ENCODE data around the gene HERC3. TPM values are rescaled to one million over a fixed set of nuclear protein-coding genes. Genes with fewer than 3 reads are reported as not detected.
A peak's percentile ranks its signal among the peaks of the same experiment; 100 is the strongest.

Gene HERC3
- total RNA-seq, 2 experiments from 2014 or later, result 59.7 to 66.4 TPM

- no peak for ATAC-seq
- H3K9me3 Mint-ChIP-seq, result no peaks in the 10 kb centered on the region
- H3K4me3 Mint-ChIP-seq, result no peak overlapping the region
- peaks cover 25% of the 10 kb centered on the region for H3K36me3 Mint-ChIP-seq (ENCODE audit: low read depth)
- TF ChIP-seq CTCF (IDR thresholded peaks at IDR 0.05), result no peak
- ChIA-PET CTCF (no interaction called here), POLR2A (no interaction called here)
- peaks cover 8% of the 10 kb centered on the region for H3K4me1 Mint-ChIP-seq (ENCODE audit: low read depth)
- H3K27ac Mint-ChIP-seq, result no peak overlapping the region
- H3K27me3 Mint-ChIP-seq, result no peaks in the 10 kb centered on the region
- DNase-seq, result no peak
- intact Hi-C loops (cut with micrococcal nuclease), result no loop called here
These were observed 101.5 kb downstream of the HERC3 start for GRCh38 chr4:88693792-88694191.

GRCh38 chr4:88696630-88697029 lies 104.3 kb downstream of the HERC3 start:
- no peak for ATAC-seq
- no peak for DNase-seq
- Mint-ChIP-seq H3K27ac (peak overlapping the region; percentile 73), H3K36me3 (ENCODE audit: low read depth) (peaks cover 22% of the 10 kb centered on the region), H3K27me3 (no peaks in the 10 kb centered on the region), H3K4me1 (ENCODE audit: low read depth) (peaks cover 10% of the 10 kb centered on the region), H3K9me3 (peaks cover 2% of the 10 kb centered on the region), H3K4me3 (peak overlapping the region; percentile 80)
- POLR2A ChIA-PET, result no interaction called here
- CTCF ChIA-PET, result interaction anchor here (1.0 to 1.7 kb wide), 4 partner anchors 9 to 157 kb away, joined by 3 to 10 read pairs (median 4); no protein-coding TSS in a partner anchor
- intact Hi-C loops (cut with micrococcal nuclease), result no loop called here
- no peak for TF ChIP-seq CTCF (IDR thresholded peaks at IDR 0.05)

- Mint-ChIP-seq H3K36me3 (ENCODE audit: low read depth) (peaks cover 22% of the 10 kb centered on the region), H3K4me3 (peak overlapping the region; percentile 80), H3K27me3 (no peaks in the 10 kb centered on the region), H3K9me3 (peaks cover 2% of the 10 kb centered on the region), H3K27ac (peak overlapping the region; percentile 73), H3K4me1 (ENCODE audit: low read depth) (peaks cover 10% of the 10 kb centered on the region)
- intact Hi-C loops (cut with micrococcal nuclease), result no loop called here
- CTCF ChIA-PET, result interaction anchor here (1.0 to 1.2 kb wide), 2 partner anchors 10 to 157 kb away, joined by 3 read pairs; no protein-coding TSS in a partner anchor
- TF ChIP-seq CTCF (IDR thresholded peaks at IDR 0.05), result no peak
- POLR2A ChIA-PET, result interaction anchor here (1.0 kb wide), 1 partner anchor 13 kb away, joined by 3 read pairs; no protein-coding TSS in a partner anchor
- peak; percentile 45 for ATAC-seq
- DNase-seq, result peak; percentile 33
These were observed 104.9 kb downstream of the HERC3 start for GRCh38 chr4:88697141-88697540.

GRCh38 chr4:88697588-88698329 lies 105.5 kb downstream of the HERC3 start, which contains the start of gene NAP1L5:
Gene NAP1L5 (minus strand): TSS chr4:88697829. CDS start chr4:88697754, 75 bp downstream.
- H3K4me3 Mint-ChIP-seq, result peak within 1 kb of the TSS; percentile 80
- ATAC-seq (peak; percentile 87), DNase-seq (peak; percentile 79)
- peaks cover 2% of the 10 kb centered on the region for H3K9me3 Mint-ChIP-seq
- TF ChIP-seq CTCF (IDR thresholded peaks at IDR 0.05), result no peak
- H3K27ac Mint-ChIP-seq, result peak within 1 kb of the TSS; percentile 73
- H3K27me3 Mint-ChIP-seq, result no peaks in the 10 kb centered on the region
- POLR2A ChIA-PET, result interaction anchor here (1.0 to 1.2 kb wide), 2 partner anchors 12 to 14 kb away, joined by 3 to 4 read pairs; no protein-coding TSS in a partner anchor
- intact Hi-C loops (cut with micrococcal nuclease), result no loop called here
- CTCF ChIA-PET, result interaction anchor here (1.0 to 1.2 kb wide), 2 partner anchors 10 to 158 kb away, joined by 3 read pairs; no protein-coding TSS in a partner anchor
- H3K4me1 Mint-ChIP-seq (ENCODE audit: low read depth), result peaks cover 10% of the 10 kb centered on the region
- H3K36me3 Mint-ChIP-seq (ENCODE audit: low read depth), result peaks cover 22% of the 10 kb centered on the region

GRCh38 chr4:88698519-88698918 lies 106.2 kb downstream of the HERC3 start:
- peaks cover 22% of the 10 kb centered on the region for H3K36me3 Mint-ChIP-seq (ENCODE audit: low read depth)

More at GRCh38 chr4:88698519-88698918, 106.2 kb downstream of the HERC3 start:
- ChIA-PET POLR2A (interaction anchor here (1.2 kb wide), 1 partner anchor 13 kb away, joined by 4 read pairs; no protein-coding TSS in a partner anchor), CTCF (no interaction called here)
- peak; percentile 5 for DNase-seq
- ATAC-seq, result no peak
- Mint-ChIP-seq H3K27me3 (no peaks in the 10 kb centered on the region), H3K4me3 (peak overlapping the region; percentile 80), H3K27ac (no peak overlapping the region), H3K9me3 (peaks cover 2% of the 10 kb centered on the region), H3K4me1 (ENCODE audit: low read depth) (peaks cover 10% of the 10 kb centered on the region)
- intact Hi-C loops (cut with micrococcal nuclease), result no loop called here
- no peak for TF ChIP-seq CTCF (IDR thresholded peaks at IDR 0.05)
